K562 (cell line): ENCODE results near the gene SLC6A8. TPM values are rescaled to one million over a fixed set of nuclear protein-coding genes. Genes with fewer than 3 reads are reported as not detected.
A peak's percentile ranks its signal among the peaks of the same experiment; 100 is the strongest.

Experiments
- ATAC-seq: fragments of 200-7000 bp; cut with Tn5 transposase; 3 replicates; pipeline ENCODE4 v1.9.1; 2020; ENCODE audit warnings: moderate library complexity
- BruUV-seq: library from RNA; stranded (reverse); fragments of 400-500 nt; replicated peaks from 2 replicates; lab custom pipeline; 2021; lab: Mats Ljungman, UMichigan
- CTCF ChIA-PET: fragments of 300-600 bp; formaldehyde crosslinking; extraction: SDS; loops from one replicate; lab custom pipeline; 2021; ENCODE audit warnings: low intra/inter-chr PET ratio; lab: Yijun Ruan, JAX
- POLR2A ChIA-PET: fragments of 300-600, 350-650 bp; sonication (Branson Sonifier 250); formaldehyde crosslinking; extraction: SDS; loops from one replicate; lab custom pipeline; 2021; ENCODE audit warnings: antibody characterized with exemption, inconsistent platforms; lab: Yijun Ruan, JAX
- DNase-seq, 4 experiments: peaks; one replicate each; pipeline versions ENCODE4 v3.0.0 to v3.0.0-alpha.2; 2011 to 2018; ENCODE audit warnings: low spot score in 3 of 4, mixed read lengths in 3 of 4; ENCODE audit errors: extremely low read depth in 1 of 4
- FAIRE-seq: peaks from 2 replicates; lab custom pipeline; 2011; peaks lifted over from hg19 to GRCh38; lab: Jason Lieb, UNC
- H2AFZ ChIP-seq: 2 replicates; pipeline ENCODE4 v1.6.0; 2011; ENCODE audit warnings: low read depth, low read length, control low read depth, inconsistent platforms
- H3K27ac ChIP-seq: fragments of 200-600 bp; 3 replicates; pipeline ENCODE4 v1.8.0; 2011; ENCODE audit warnings: low read depth, mild to moderate bottlenecking, control low read depth, inconsistent platforms, low read length, moderate library complexity, mixed read lengths; ENCODE audit errors: extremely low read depth
- H3K27me3 ChIP-seq, 2 experiments: fragments of 300-600 bp in 1 of 2; 2 replicates in 1 of 2; 3 replicates in 1 of 2; pipeline versions ENCODE4 v1.6.0 to v1.8.0; 2011; ENCODE audit warnings: inconsistent platforms in 2 of 2, low read length in 2 of 2, mild to moderate bottlenecking in 1 of 2, mixed read lengths in 1 of 2, moderate library complexity in 1 of 2; ENCODE audit not compliant: control insufficient read depth in 2 of 2, insufficient read depth in 2 of 2
- H3K36me3 ChIP-seq: fragments of 300-600 bp; 3 replicates; pipeline ENCODE4 v1.8.0; 2011; ENCODE audit warnings: mild to moderate bottlenecking, low read length, inconsistent platforms; ENCODE audit not compliant: control insufficient read depth, insufficient read depth
- H3K4me1 ChIP-seq, 2 experiments: fragments of 200-600 bp in 1 of 2; replicated peaks in 1 of 2; 2 replicates in 1 of 2; 3 replicates in 1 of 2; pipeline versions ENCODE4 v1.5.1 to v1.8.0; 2011; ENCODE audit warnings: inconsistent platforms in 2 of 2, low read length in 2 of 2, mild to moderate bottlenecking in 1 of 2, mixed read lengths in 1 of 2, moderate library complexity in 1 of 2; ENCODE audit not compliant: control insufficient read depth in 2 of 2, insufficient read depth in 2 of 2
- H3K4me2 ChIP-seq: 2 replicates; pipeline ENCODE4 v1.6.1; 2011; ENCODE audit warnings: low read length, control low read depth, inconsistent platforms, mixed read lengths; ENCODE audit not compliant: insufficient read depth
- H3K4me3 ChIP-seq: fragments of 200-600 bp; sonication (generic), shearing (Covaris generic); 2 replicates; pipeline ENCODE4 v1.5.1; 2016; ENCODE audit warnings: control low read depth, inconsistent platforms
- H3K79me2 ChIP-seq: fragments of 200-600 bp; 3 replicates; pipeline ENCODE4 v1.8.0; 2011; ENCODE audit warnings: low read length, inconsistent platforms; ENCODE audit not compliant: control insufficient read depth, insufficient read depth
- H3K9ac ChIP-seq, 2 experiments: 2 replicates each; pipeline versions ENCODE4 v1.6.0 to v1.6.1; 2011; ENCODE audit warnings: low read depth in 2 of 2, low read length in 2 of 2, control low read depth in 1 of 2, inconsistent platforms in 1 of 2, mild to moderate bottlenecking in 1 of 2, mixed read lengths in 1 of 2; ENCODE audit not compliant: insufficient read depth in 1 of 2
- H3K9me1 ChIP-seq: one replicate; pipeline ENCODE4 v1.6.0; 2011; ENCODE audit warnings: inconsistent platforms, mild to moderate bottlenecking, low read length, moderate library complexity; ENCODE audit not compliant: control insufficient read depth, insufficient read depth
- H3K9me3 ChIP-seq: replicated peaks from 2 replicates; pipeline ENCODE4 v1.5.1; 2011; ENCODE audit warnings: low read depth, low read length, inconsistent platforms; ENCODE audit not compliant: control insufficient read depth, insufficient read depth
- H4K20me1 ChIP-seq: replicated peaks from 2 replicates; pipeline ENCODE4 v1.6.1; 2011; ENCODE audit warnings: low read length, inconsistent platforms, mixed read lengths; ENCODE audit not compliant: control insufficient read depth, insufficient read depth
- HDAC2 ChIP-seq: fragments of 450-650 bp; IDR thresholded peaks from 2 replicates; pipeline ENCODE4 v1.6.1; 2016; ENCODE audit warnings: mild to moderate bottlenecking
- RUNX1 ChIP-seq: sonication (generic); IDR thresholded peaks from 2 replicates; pipeline ENCODE4 v1.6.1; 2016; ENCODE audit warnings: antibody characterized with exemption, low read depth
- TFAM ChIP-seq: fragments of 250-450 bp; sonication (Bioruptor Pico); conservative IDR thresholded peaks from 2 replicates; pipeline ENCODE4 v1.5.0; 2021; ENCODE audit warnings: mild to moderate bottlenecking, moderate library complexity
- ZNF146 ChIP-seq: IDR thresholded peaks from one replicate; pipeline ENCODE4 v1.6.1; 2018; ENCODE audit warnings: missing compliant biosample characterization; ENCODE audit not compliant: unreplicated experiment
- ZNF212 ChIP-seq: fragments of 450-650 bp; formaldehyde crosslinking; IDR thresholded peaks from 2 replicates; pipeline ENCODE4 v1.4.0; 2020; ENCODE audit warnings: mild to moderate bottlenecking
- WGBS: fragments of 100-300 bp; shearing (Covaris generic); methylation state at CpG from one replicate; pipeline ENCODE4 v1.1.6; 2016; ENCODE audit warnings: low coverage, mixed read lengths; ENCODE audit not compliant: insufficient coverage; ENCODE audit errors: missing lambda C conversion rate; 5-methylcytosine and 5-hydroxymethylcytosine counted together
- in situ Hi-C: fragments of 300-500 bp; cut with MboI; formaldehyde crosslinking; loops from 4 replicates; pipeline ENCODE4 v1.15.0; 2018; ENCODE audit warnings: inconsistent platforms, mixed read lengths
- intact Hi-C: fragments of 100-400 bp; cut with micrococcal nuclease; formaldehyde crosslinking; loops from 2 replicates; pipeline ENCODE4 v1.14.2; 2022
- polyA plus RNA-seq, 8 experiments: library from polyadenylated mRNA; depleted of rRNA in 4 of 8; stranded (reverse) in 5 of 8; unstranded in 3 of 8; fragments of >200 nt; fragmentation: Nextera tagmentation in 2 of 8; fragmentation: Illumina TruSeq in 1 of 8; extraction: Ambion mirVana in 2 of 8; extraction: Trizol in 1 of 8; gene quantifications; 2 replicates each; pipeline versions ENCODE4 v1.2.1 to v1.2.3, GENCODE V29; 2011 to 2014; ENCODE audit warnings: inconsistent platforms in 1 of 8, missing spikeins in 1 of 8
- total RNA-seq, 7 experiments: library from RNA; depleted of rRNA in 6 of 7; stranded (reverse); fragments of >200 nt in 6 of 7; fragmentation: Illumina TruSeq in 2 of 7; extraction: Trizol in 2 of 7; gene quantifications; 2 replicates each; pipeline versions ENCODE4 v1.2.1 to v1.2.3, GENCODE V29; 2011 to 2021; ENCODE audit warnings: low replicate concordance in 1 of 7
- TF ChIP-seq, protein P1 (sequence below): fragments of 200-800 bp; sonication (Bioruptor generic); IDR thresholded peaks from 2 replicates; pipeline ENCODE4 v1.6.1; 2016; ENCODE audit warnings: missing genetic modification characterization, missing compliant biosample characterization

The SLC6A8 gene
- total and polyA plus RNA-seq, 9 of the 15 experiments (the other 6 are each of a cell fraction or from before 2014, with no cell fraction given) = 0.68 to 144 (median 34.3) TPM

GRCh38 chrX:153640045-153640686, 47.6 kb upstream of the SLC6A8 start:
- CTCF ChIA-PET = no interaction called here
- Histone ChIP-seq H3K4me1 (peaks cover 2 to 72% of the 10 kb centered on the region in 2 experiments; a peak in 3 of 5 replicates), H3K36me3 (no peaks in the 10 kb centered on the region), H3K79me2 (no peaks in the 10 kb centered on the region), H3K4me3 (no peak overlapping the region), H3K9me3 (no peaks in the 10 kb centered on the region), H3K9ac (no peak overlapping the region)
- FAIRE-seq (no peak), ATAC-seq (no peak)
- no TSS peak for BruUV-seq
- in situ Hi-C loops = no loop called here
- TF ChIP-seq ZNF212 (CRISPR knock-in tag) (no peak), TFAM (CRISPR knock-in tag) (no peak), RUNX1 (no peak), ZNF146 (CRISPR knock-in tag) (no peak), HDAC2 (no peak)
- TF ChIP-seq, protein P1, sequence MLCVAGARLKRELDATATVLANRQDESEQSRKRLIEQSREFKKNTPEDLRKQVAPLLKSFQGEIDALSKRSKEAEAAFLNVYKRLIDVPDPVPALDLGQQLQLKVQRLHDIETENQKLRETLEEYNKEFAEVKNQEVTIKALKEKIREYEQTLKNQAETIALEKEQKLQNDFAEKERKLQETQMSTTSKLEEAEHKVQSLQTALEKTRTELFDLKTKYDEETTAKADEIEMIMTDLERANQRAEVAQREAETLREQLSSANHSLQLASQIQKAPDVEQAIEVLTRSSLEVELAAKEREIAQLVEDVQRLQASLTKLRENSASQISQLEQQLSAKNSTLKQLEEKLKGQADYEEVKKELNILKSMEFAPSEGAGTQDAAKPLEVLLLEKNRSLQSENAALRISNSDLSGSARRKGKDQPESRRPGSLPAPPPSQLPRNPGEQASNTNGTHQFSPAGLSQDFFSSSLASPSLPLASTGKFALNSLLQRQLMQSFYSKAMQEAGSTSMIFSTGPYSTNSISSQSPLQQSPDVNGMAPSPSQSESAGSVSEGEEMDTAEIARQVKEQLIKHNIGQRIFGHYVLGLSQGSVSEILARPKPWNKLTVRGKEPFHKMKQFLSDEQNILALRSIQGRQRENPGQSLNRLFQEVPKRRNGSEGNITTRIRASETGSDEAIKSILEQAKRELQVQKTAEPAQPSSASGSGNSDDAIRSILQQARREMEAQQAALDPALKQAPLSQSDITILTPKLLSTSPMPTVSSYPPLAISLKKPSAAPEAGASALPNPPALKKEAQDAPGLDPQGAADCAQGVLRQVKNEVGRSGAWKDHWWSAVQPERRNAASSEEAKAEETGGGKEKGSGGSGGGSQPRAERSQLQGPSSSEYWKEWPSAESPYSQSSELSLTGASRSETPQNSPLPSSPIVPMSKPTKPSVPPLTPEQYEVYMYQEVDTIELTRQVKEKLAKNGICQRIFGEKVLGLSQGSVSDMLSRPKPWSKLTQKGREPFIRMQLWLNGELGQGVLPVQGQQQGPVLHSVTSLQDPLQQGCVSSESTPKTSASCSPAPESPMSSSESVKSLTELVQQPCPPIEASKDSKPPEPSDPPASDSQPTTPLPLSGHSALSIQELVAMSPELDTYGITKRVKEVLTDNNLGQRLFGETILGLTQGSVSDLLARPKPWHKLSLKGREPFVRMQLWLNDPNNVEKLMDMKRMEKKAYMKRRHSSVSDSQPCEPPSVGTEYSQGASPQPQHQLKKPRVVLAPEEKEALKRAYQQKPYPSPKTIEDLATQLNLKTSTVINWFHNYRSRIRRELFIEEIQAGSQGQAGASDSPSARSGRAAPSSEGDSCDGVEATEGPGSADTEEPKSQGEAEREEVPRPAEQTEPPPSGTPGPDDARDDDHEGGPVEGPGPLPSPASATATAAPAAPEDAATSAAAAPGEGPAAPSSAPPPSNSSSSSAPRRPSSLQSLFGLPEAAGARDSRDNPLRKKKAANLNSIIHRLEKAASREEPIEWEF (CRISPR knock-in tag) = no peak
- TF ChIP-seq, all 486 proteins: peak for 0
- intact Hi-C loops = no loop called here
- Histone ChIP-seq H3K9me1 (no peaks in the 10 kb centered on the region), H4K20me1 (no peaks in the 10 kb centered on the region), H3K27me3 (peaks cover 0 to 34% of the 10 kb centered on the region in 2 experiments; a peak in 3 of 5 replicates), H2AFZ (no peak overlapping the region), H3K4me2 (no peak overlapping the region), H3K27ac (no peak overlapping the region)
- peak in 1 of 4 experiments; percentile 3 for DNase-seq
- WGBS = 27% methylated on average over 15 of the region's 23 CpGs
- POLR2A ChIA-PET = interaction anchor here (0.6 to 0.7 kb wide), 2 partner anchors 45 to 46 kb away, joined by 3 read pairs; no protein-coding TSS in a partner anchor
